Measurements from ENCODE around the gene ONECUT3.

- TF ChIP-seq, protein P1, sequence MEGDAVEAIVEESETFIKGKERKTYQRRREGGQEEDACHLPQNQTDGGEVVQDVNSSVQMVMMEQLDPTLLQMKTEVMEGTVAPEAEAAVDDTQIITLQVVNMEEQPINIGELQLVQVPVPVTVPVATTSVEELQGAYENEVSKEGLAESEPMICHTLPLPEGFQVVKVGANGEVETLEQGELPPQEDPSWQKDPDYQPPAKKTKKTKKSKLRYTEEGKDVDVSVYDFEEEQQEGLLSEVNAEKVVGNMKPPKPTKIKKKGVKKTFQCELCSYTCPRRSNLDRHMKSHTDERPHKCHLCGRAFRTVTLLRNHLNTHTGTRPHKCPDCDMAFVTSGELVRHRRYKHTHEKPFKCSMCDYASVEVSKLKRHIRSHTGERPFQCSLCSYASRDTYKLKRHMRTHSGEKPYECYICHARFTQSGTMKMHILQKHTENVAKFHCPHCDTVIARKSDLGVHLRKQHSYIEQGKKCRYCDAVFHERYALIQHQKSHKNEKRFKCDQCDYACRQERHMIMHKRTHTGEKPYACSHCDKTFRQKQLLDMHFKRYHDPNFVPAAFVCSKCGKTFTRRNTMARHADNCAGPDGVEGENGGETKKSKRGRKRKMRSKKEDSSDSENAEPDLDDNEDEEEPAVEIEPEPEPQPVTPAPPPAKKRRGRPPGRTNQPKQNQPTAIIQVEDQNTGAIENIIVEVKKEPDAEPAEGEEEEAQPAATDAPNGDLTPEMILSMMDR (conservative IDR thresholded peaks at IDR 0.05; ENCODE audit: low read length): no peak
- no peak for TF ChIP-seq EZH2phosphoT487 (IDR thresholded peaks at IDR 0.05; ENCODE audit: borderline replicate concordance)
These were observed 35.4 kb upstream of the ONECUT3 start for GRCh38 chr19:1717970-1718264.

All from Loucy (cell line).